Embryonic facial prominence (tissue), 1 donor: ENCODE results near the gene COL21A1.

Experiments
- DNase-seq: peaks from one replicate; pipeline ENCODE4 v3.0.0-alpha.2; 2016; ENCODE audit errors: extremely low spot score

Gene COL21A1

DNA sequence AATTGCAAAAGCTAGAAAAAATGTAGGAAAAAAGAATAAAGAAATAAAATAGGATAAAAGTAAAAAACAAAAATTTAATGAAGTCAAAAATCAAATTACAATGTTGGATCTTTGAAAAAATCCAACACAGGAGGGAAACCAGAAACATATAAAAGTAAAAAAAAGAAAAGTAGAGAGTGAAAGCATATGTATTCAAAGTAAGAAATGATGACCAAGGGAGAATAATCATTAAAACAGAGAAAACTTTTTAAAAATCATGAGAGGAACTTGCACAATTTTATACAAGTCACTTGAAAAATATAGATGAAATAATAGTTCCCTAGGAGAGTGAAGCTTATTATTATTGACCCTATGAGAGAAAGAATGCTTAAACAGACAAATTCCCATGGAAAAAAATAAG, 138.2 kb downstream of the COL21A1 start:
- DNase-seq = no peak

DNA sequence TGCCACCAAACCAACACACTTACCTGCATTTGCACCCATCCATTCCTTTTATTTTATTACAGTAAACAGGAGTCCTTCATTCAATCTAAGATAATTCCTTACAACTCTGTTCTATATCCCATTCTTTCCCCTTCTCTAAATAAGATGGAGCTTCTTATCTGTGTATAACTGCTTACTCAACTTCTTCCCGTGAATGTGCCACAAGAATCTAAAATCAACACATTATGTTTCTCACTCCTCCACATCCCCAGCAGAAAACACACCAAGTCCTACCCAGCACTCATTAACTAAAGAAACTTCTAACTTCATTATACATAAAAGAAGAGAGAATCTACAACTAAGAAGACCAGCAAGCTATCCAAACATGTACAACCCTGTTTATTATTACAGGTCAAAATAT, 141.1 kb downstream of the COL21A1 start:
- DNase-seq = no peak

DNA sequence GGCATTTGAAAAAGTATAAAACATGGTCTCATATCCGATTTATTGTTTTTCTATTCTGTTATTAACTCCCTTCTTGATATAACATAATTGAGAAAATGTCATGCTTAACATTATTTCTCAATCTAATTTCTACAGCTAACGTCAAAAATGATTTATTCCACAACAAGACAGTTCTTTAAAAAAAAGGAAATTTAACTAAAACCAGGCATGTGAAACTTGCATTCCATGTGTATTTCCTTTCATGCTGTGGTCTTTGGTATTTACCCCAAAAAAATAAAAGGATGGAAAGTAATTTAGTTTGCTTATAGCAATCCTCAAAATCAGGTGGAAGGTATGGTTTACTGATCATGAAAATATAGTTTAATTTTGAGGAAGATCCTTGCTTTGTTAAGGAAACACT, 142.8 kb downstream of the COL21A1 start:
- DNase-seq = no peak

DNA sequence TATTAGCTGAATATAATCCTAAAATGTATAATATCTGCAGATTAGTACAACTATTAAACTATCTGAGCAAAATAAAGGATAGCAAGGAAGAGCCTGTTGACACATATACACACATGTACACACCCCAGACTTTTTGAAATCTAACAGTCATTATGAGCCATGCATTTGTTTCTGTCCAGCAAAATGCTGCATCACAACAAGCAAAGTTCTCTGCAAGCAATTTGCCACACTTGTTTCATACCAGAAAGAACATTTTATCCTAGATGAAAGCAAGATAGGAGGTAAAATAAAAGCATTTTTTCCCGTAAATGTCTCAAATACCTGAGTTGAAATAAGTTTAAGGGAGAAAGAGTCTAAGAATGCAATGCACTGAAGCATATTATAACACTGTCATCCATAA, 145.2 kb downstream of the COL21A1 start:
- no peak for DNase-seq

DNA sequence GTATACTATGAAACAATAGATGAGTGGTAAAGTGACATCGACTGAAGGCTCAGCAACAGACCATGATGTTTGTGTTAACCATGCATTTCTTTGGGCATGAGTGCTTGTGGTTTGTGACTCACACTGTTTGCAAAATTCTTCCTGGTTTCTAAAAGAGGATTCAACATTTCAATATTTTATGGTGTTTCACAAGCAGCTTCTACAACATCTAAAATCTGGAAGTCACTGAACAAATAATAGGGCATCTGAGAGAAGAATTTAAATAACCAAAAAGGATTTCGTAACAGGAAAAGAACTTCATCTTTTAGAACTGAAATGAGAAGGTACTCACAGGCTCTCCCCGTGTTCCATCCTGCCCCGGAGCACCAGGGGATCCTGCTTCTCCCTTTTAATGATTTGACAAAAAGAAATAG, 146.2 kb downstream of the COL21A1 start:
- no peak for DNase-seq

DNA sequence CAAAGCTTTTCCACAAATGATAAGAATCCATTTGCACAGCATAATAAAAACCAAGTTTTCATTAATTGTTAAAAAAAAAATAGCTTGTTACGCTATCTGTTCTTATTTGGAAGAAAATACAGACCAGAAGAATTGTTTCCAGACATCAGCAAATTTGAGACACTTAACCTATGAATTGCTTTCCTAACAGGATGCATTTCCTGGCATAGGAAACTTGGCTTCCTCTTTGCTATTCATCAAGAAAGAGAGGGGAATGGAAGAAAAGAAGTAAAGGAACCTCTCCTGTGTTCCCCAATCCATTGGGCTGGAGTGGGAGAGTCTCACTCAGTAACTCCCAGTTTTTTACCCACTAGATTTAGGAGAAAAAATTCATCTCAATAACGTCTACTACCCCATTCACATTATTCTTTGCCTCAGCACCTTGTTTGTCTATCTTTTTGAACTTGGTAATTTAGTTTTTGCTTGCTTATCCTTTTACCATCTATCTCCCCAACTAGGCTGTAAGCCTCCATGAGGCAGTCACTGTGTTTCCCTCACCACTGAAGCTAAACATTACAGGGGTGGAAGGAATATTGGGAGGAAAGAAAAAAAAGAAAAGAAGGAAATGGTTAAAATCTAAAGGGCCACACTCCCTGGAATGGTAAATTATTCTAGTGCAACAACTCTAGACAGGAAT, 150.3 kb downstream of the COL21A1 start:
- peak; percentile 7 for DNase-seq

DNA sequence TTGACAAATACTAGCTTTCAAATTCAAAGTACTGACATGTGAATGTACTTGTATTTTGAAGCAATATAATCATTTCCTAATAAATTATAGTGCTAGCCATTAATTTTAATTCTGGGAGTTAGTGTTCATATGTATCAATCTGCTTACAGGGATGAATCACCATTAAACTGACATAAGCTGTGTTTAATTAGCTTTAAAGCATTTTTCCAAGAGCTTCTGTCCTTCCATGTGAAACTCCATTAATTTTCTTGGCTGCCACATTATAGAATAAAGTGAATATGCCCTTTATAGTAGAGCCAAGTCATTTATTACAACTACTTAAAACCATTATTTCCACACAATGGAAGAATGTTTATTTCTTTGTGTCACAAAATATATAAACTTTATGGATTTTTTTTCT, 150.8 kb downstream of the COL21A1 start:
- no peak for DNase-seq

DNA sequence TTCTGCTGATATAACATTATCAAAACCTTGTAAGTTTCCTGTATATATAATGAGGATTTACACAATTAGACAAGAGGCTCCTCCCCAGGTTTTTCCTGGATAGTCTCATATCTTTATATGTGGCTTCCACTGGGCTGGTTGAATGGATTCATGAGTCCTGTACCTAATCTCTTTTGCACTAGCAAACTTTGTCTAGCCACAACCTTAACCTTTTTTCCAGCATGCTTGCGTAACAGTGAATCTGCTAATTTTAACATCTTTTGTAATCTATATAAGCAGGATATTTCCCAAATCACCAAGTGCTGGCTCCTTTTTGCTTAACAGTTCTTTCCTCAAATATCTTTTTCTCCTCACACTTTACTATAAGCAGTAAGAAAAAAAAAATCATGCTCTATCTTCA, 153.6 kb downstream of the COL21A1 start:
- DNase-seq = no peak

DNA sequence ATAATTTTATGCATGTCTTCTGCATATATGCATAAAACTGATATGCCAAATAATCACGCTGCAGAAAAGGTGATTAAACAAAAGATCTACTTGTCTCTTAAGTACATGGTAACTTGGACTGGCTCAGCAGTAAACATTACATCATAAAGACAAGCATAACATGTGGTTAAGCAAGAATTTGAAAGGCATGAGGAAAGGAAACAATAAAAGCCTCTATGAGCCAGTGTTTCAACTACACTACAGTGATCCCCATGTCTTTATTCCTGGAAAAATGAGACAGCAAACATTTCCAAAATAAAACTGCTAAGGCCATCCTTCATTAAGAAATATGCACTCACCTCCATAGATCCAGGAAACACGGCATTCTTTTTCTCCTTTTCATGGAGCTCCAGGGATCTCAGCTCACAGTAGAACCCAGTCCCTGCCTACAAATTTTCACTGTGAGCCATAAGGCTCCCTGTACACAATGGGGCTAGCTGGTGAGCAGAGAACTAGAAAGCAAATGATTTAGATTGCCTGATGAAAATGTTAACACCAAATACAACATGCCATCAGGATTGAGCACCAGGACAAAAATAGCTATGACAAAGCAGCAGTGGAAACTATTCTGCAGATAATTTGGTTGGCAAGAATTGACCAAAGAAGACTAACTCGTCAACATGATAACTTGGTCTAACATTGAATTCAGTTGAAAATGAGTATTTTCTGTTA, 156.1 kb downstream of the COL21A1 start:
- DNase-seq = peak; percentile 59

DNA sequence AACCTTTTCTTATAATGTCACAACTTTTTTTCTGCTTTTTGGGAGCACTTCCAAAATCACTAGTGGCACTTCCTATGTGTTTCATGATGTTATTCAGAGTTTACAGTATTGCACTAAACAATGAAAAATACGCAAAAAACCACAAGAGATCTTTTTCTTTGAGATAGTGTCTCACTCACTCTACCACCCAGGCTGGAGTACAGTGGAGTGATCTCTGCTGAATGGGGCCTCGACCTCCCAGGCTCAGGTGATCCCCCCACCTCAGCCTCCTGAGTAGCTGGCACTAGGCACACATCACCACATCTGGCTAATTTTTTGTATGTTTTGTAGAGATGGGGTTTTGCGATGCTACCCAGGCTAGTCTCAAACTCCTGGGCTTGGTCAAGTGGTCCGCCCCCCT, 158.7 kb downstream of the COL21A1 start:
- DNase-seq = no peak

DNA sequence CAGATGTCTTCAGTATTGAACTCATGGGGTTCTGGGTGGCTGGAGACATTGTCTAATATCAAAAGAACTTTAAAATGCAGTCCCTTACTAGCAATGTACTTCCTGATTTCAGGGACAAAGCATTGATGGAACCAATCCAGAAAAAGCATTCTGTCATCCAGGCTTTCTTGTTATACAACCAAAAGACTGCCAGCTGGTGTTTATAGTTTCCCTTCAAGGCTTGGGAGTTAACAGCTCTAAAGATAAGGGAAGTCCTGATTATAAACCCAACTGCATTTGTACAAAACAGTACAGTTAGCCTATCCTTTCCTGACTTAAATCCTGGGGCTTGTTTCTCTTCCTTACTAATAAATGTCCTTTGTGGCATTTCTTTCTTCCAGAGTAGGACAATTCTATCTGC, 160.0 kb downstream of the COL21A1 start:
- DNase-seq = no peak

DNA sequence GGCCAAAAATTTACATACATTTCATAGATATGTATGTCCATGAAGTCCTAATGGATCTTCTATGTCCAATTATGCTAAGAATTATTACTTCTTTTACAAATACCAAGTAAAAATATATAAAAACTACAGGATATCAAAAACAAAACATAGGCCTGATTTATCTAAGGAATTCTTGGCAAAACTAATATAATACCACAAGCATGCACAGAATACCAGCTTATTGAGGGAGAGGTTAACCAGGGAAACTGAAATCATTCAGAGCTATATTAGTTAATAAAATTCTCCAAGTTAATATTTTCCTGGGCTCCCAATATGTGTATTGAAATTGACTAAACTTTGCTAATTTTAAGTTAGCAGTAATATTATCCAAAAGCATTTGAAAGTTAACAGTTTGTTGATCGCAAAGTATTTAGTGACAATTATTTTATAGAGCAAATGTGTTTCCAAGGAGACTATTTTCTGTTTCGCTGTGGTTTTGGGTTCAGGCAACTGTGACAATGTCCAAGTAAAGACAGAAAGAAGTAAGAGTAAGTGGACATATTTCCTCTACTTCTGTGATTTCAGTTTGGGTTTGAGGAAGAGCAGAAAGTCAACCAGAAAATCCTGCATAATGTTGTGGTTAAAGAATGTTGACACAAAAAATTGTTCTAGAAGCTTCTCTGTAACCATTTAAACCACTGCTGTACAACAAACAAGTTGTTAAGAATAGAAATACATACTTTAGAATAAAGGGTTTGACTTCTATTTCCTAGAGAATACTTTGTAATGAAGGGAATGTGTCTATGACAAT, 167.4 kb downstream of the COL21A1 start:
- no peak for DNase-seq

DNA sequence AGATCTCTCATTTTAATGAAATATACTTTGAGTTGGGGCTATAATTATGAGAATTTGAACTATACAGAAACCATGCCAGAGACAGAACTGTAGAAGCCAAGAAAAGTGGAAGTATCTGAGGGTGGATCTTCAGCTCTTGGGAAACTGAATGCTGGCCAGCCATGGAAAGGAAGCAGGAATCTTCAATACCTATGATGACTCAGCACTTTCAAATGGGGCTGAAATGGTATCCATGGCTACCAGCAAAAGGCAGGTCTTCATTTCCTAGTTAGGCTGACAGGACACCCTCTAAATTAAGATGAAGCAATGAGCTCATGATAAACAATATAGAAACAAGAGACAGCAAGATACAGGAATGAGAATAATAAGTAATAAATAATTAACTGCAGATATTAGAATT, 171.3 kb downstream of the COL21A1 start:
- no peak for DNase-seq

DNA sequence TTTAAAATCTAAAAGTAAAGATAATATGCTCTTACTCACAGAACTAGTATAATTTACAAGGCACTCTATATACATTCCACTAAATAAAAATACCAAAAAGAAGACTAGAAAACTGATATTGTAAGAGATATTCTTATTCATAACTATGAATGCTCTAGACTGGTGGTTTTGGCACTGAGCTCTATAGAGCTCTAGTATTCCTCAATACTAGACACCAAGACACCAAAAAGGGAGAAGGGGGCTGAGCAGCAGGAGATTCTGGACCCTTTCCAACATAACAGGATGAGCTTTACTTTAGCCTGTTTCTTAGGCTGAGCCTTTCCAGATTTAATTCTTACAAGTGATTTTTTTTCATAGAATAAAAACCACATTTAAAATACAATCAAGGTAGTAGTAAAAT, 173.6 kb downstream of the COL21A1 start:
- DNase-seq = no peak

DNA sequence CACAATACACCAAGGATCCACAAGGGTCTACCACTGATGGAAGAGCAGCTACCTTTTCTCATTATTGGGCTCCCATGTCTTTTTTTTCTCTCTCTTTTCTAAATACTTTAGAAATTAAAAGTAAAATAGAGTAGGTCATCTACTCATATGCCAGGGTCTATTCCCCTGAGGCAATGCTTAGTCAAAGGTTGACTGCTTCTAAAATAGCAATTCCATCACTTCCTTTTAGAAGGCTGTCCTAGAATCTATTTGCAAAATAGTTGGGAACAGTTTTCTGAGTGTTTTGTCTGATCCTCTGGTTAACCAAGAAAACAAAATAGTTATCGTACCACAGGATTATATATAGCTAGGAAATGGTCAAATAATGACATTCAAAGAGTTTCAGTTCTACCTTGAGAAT, 174.1 kb downstream of the COL21A1 start:
- no peak for DNase-seq

DNA sequence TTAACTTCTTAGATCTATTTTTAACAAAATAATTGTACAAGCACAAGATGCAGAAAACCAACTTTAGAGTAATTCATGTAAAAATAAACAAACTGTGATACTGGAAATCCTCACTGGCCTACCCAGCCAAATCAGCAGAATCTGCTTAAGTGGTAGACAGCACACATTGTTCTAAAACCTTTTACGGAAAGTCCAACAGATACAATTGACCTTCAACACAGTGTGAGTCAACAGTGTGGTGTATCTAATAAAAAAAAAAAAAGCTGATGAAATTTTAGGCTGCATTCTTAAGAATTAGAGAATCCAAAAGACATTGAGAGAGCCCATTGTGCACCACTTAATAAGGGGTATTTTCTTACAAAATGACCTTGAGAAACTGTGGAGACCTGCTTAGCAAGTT, 174.5 kb downstream of the COL21A1 start:
- no peak for DNase-seq

DNA sequence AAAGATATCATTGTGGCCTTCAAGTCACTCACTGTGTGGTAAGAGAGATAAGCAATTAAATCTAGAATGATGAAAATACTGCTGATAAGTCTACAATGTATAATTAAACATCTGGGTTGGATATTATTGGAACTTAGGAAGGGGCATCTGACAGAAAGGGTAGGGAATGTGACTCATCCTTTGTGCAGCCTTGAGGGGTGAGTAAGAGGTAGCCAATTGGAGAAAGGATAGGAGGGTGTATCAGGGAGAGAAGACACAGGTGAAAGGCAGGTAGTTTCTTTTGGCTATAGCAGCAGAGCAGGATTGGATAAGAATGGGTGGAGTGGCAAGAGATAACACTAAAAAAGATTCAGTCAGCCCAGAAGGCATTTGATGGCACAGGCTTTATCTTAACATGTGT, 182.0 kb downstream of the COL21A1 start:
- no peak for DNase-seq

DNA sequence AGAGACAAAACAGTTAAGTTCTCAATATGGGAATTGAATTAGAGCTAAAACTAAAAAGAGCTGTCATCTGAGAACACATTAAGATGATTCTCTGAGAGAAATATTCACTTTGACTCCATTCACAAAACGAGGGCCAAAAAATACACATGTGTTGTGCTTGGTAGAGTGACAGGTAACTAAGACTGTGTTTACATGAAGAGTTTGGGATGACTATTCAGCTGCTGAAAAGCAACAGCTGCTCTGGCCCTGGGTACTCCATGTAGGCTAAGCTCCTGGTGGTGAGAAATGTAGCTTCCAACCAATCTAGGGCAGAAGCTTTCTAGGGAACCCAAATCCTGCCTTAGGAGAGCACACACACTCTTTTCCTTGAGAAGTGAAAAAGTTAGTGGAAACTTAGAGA, 184.5 kb downstream of the COL21A1 start:
- DNase-seq = no peak

DNA sequence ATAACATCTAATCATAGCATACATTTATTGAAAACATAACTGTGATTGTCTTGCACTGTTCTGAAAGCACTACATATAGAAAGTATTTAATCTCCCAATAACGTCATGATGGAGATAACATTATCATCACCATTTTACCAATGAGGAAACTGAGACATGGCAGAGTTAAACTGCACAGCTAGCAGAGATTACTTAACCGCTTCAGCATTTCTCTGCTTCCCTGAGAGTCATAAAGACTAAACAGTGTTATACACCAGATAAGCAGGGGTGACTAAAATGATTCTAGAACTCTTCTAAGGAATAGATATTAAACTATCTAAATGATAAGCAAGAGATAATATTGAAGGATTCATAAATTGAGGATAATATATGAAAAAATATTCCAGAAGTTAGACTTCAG, 188.7 kb downstream of the COL21A1 start:
- no peak for DNase-seq

DNA sequence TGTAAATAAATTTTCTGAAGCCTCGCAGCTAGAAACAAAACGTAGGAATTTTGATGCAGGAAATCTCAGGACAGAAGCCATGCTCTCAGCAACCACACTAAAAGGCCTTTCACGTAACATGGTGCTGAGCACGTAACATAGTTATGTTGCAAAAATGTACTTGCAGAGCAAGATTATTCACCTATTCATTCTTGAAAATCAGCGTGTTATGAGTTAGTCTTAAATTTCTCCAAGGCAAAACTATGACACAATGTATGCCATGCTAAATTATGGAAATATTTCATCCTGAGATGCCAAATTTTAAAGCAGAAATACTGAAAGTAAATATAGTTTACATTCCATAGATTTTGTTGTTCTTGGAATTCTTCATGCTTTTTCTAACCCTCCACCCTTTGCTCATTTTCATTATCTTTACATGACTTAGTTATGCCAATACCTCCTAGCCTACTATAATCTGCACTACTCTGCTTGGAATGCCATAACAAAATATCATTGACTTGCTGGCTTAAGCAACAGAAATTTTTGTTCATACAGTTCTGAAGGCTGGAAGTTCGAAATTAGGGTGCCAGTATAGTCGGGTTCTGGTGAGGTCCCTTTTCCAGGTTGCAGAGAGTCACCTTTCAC, 192.2 kb downstream of the COL21A1 start:
- DNase-seq = no peak

DNA sequence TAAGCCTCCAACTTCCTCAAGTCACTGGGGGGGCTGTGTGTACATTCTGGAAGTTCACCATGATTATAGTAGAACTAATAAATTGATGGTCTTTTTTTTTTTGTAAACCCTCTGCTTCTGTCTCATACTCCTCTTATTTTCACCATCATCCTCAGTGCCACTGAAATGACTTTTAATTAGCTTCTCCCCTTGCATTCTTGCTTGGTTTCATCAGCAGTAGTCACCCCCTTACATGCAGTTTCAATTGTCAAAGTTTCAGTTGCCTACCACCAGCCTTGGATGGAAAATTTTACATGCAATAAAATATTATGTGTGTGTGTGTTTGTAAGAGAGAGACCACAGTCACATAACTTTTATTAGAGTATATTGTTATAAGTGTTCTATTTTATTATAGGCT, 196.2 kb downstream of the COL21A1 start:
- no peak for DNase-seq

DNA sequence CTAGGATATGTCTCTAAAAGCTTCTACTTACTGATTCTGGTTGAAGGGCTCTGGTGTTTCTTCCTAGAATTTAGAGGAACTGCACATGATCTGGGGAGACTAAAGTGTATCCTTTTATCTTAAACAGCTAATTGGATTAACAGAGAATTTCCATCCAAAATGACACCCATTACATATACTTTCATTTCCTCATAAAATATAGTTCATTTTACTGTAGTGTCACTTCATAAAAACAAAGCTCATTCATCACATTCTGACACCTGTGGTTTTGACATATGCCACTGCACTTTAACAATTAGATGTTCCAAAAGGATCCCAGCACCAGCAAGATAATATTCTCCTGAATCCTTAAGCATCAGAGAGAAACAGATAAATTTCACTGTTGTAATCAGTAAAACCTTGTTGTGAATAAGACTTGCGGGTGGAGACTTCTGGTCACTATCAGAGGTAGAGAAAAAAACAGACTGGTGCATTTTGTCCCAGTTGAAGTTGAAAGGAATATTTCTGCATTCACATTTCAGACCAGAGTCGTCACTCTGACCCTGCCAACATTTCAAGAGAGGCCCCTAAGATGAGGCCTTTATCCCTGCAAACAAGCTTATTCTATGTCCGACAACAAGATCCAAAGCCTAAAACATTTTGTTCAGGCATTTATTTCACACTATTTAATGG, 196.7 kb downstream of the COL21A1 start:
- DNase-seq = no peak
